H1 (cell line): ENCODE measurements around the gene THAP2. TPM values are rescaled to one million over a fixed set of nuclear protein-coding genes. Genes with fewer than 3 reads are reported as not detected.

Source experiments
- CTCF ChIA-PET: fragments of 300-600 bp; sonication (Branson Sonifier 250); formaldehyde crosslinking; loops from one replicate; lab custom pipeline; 2021; ENCODE audit not compliant: partially characterized antibody; lab: Charles Lee
- POLR2A ChIA-PET: fragments of 300-600 bp; sonication (Branson Sonifier 250); formaldehyde crosslinking; loops from one replicate; lab custom pipeline; 2021; ENCODE audit warnings: inconsistent platforms; ENCODE audit not compliant: partially characterized antibody; lab: Charles Lee
- DNase-seq, 2 experiments: peaks; one replicate each; pipeline versions ENCODE4 v3.0.0 to v3.0.0-alpha.2; 2010 to 2022; ENCODE audit warnings: low spot score in 2 of 2, low read depth in 1 of 2, mixed read lengths in 1 of 2
- FAIRE-seq: peaks from 2 replicates; lab custom pipeline; 2011; peaks lifted over from hg19 to GRCh38; lab: Jason Lieb, UNC
- H2AFZ ChIP-seq: 2 replicates; pipeline ENCODE4 v1.8.1; 2012; ENCODE audit warnings: low read length, inconsistent platforms
- H2AK5ac ChIP-seq: 2 replicates; pipeline ENCODE4 v1.6.1; 2013; ENCODE audit warnings: low read depth, low read length
- H2BK120ac ChIP-seq: replicated peaks from 2 replicates; pipeline ENCODE3; 2013; ENCODE audit warnings: low read depth, low read length, inconsistent platforms
- H2BK12ac ChIP-seq: 2 replicates; pipeline ENCODE4 v1.6.1; 2013; ENCODE audit warnings: low read depth, low read length
- H2BK15ac ChIP-seq: 2 replicates; pipeline ENCODE4 v1.6.1; 2013; ENCODE audit warnings: low read length
- H2BK20ac ChIP-seq: 2 replicates; pipeline ENCODE4 v1.6.1; 2013; ENCODE audit warnings: low read length
- H2BK5ac ChIP-seq: 2 replicates; pipeline ENCODE4 v1.6.1; 2013; ENCODE audit warnings: low read depth, low read length
- H3K14ac ChIP-seq: 2 replicates; pipeline ENCODE4 v1.6.1; 2013; ENCODE audit warnings: inconsistent platforms; ENCODE audit not compliant: insufficient read length
- H3K18ac ChIP-seq: 2 replicates; pipeline ENCODE4 v1.6.1; 2013; ENCODE audit warnings: low read length; ENCODE audit errors: extremely low read depth
- H3K23ac ChIP-seq: 2 replicates; pipeline ENCODE4 v1.6.1; 2013; ENCODE audit warnings: inconsistent platforms; ENCODE audit not compliant: insufficient read length
- H3K23me2 ChIP-seq: 2 replicates; pipeline ENCODE4 v1.6.1; 2013; ENCODE audit warnings: low read depth, low read length
- H3K27ac ChIP-seq: 2 replicates; pipeline ENCODE4 v1.6.1; 2011; ENCODE audit warnings: low read depth, low read length, inconsistent platforms
- H3K27me3 ChIP-seq, 4 experiments: replicated peaks in 1 of 4; 1 replicate in 1 of 4; 2 replicates in 3 of 4; pipeline versions ENCODE4 v1.6.1 to v1.8.1; 2011 to 2013; ENCODE audit warnings: low read length in 3 of 4, mild to moderate bottlenecking in 3 of 4, inconsistent platforms in 2 of 4, mixed read lengths in 2 of 4, moderate library complexity in 1 of 4; ENCODE audit not compliant: control insufficient read depth in 3 of 4, insufficient read depth in 3 of 4; ENCODE audit errors: extremely low read depth in 1 of 4
- H3K36me3 ChIP-seq, 4 experiments: 2 replicates each; pipeline versions ENCODE4 v1.6.1 to v1.8.1; 2011 to 2013; ENCODE audit warnings: mild to moderate bottlenecking in 4 of 4, low read length in 3 of 4, moderate library complexity in 2 of 4, control low read depth in 1 of 4, inconsistent platforms in 1 of 4; ENCODE audit not compliant: insufficient read depth in 4 of 4, control insufficient read depth in 2 of 4
- H3K4ac ChIP-seq: replicated peaks from 2 replicates; pipeline ENCODE3; 2013; ENCODE audit warnings: low read length, low read depth, mixed read lengths, inconsistent platforms; ENCODE audit not compliant: insufficient read length
- H3K4me1 ChIP-seq, 4 experiments: replicated peaks in 1 of 4; 1 replicate in 1 of 4; 2 replicates in 3 of 4; pipeline versions ENCODE4 v1.6.1 to v1.8.1; 2011 to 2013; ENCODE audit warnings: low read length in 3 of 4, inconsistent platforms in 2 of 4, mixed read lengths in 1 of 4; ENCODE audit not compliant: insufficient read depth in 4 of 4, control insufficient read depth in 3 of 4
- H3K4me2 ChIP-seq, 2 experiments: 2 replicates each; pipeline versions ENCODE4 v1.6.1 to v1.8.1; 2011 to 2013; ENCODE audit warnings: low read depth in 2 of 2, low read length in 2 of 2, control low read depth in 1 of 2, inconsistent platforms in 1 of 2, mild to moderate bottlenecking in 1 of 2; ENCODE audit not compliant: insufficient read depth in 1 of 2
- H3K4me3 ChIP-seq, 4 experiments: fragments of 200-600, 300-600 bp in 1 of 4; sonication (generic), shearing (Covaris generic), sonication (Bioruptor Twin) in 1 of 4; 2 replicates each; pipeline versions ENCODE4 v1.5.1 to v1.8.1; 2011 to 2016; ENCODE audit warnings: low read length in 4 of 4, low read depth in 3 of 4, control low read depth in 2 of 4, inconsistent platforms in 2 of 4, mild to moderate bottlenecking in 2 of 4, mixed read lengths in 1 of 4, moderate library complexity in 1 of 4; ENCODE audit not compliant: insufficient read depth in 2 of 4; ENCODE audit errors: extremely low read depth in 1 of 4
- H3K56ac ChIP-seq: replicated peaks from 2 replicates; pipeline ENCODE3; 2013; ENCODE audit warnings: low read depth, mild to moderate bottlenecking, mixed read lengths, low read length, inconsistent platforms; ENCODE audit not compliant: insufficient read length
- H3K79me1 ChIP-seq: 2 replicates; pipeline ENCODE4 v1.6.1; 2013; ENCODE audit warnings: low read depth, low read length, control low read depth
- H3K79me2 ChIP-seq, 2 experiments: 2 replicates each; pipeline versions ENCODE4 v1.6.1 to v1.8.1; 2012 to 2013; ENCODE audit warnings: low read length in 2 of 2, mild to moderate bottlenecking in 2 of 2, inconsistent platforms in 1 of 2; ENCODE audit not compliant: insufficient read depth in 2 of 2, control insufficient read depth in 1 of 2
- H3K9ac ChIP-seq, 4 experiments: replicated peaks in 1 of 4; 1 replicate in 1 of 4; 2 replicates in 3 of 4; pipeline versions ENCODE4 v1.6.1 to v1.8.1; 2011 to 2013; ENCODE audit warnings: low read depth in 3 of 4, low read length in 3 of 4, control low read depth in 2 of 4, mild to moderate bottlenecking in 2 of 4, moderate library complexity in 2 of 4, inconsistent platforms in 1 of 4; ENCODE audit errors: extremely low read depth in 1 of 4
- H3K9me3 ChIP-seq, 2 experiments: 2 replicates each; pipeline versions ENCODE4 v1.6.1 to v1.8.1; 2012 to 2013; ENCODE audit warnings: mild to moderate bottlenecking in 2 of 2, moderate library complexity in 2 of 2, control low read depth in 1 of 2, inconsistent platforms in 1 of 2, low read depth in 1 of 2, low read length in 1 of 2, mixed read lengths in 1 of 2; ENCODE audit not compliant: insufficient read depth in 2 of 2
- H4K20me1 ChIP-seq, 2 experiments: replicated peaks in 1 of 2; 2 replicates each; pipeline versions ENCODE3 to v1.8.1; 2011 to 2013; ENCODE audit warnings: inconsistent platforms in 2 of 2, low read length in 2 of 2, mild to moderate bottlenecking in 1 of 2; ENCODE audit not compliant: insufficient read depth in 2 of 2, control insufficient read depth in 1 of 2
- H4K5ac ChIP-seq: 2 replicates; pipeline ENCODE4 v1.6.1; 2013; ENCODE audit warnings: low read length, low read depth, mixed read lengths, inconsistent platforms; ENCODE audit not compliant: insufficient read length
- H4K8ac ChIP-seq: 2 replicates; pipeline ENCODE4 v1.8.0; 2013; ENCODE audit warnings: mild to moderate bottlenecking, moderate library complexity, low read length, inconsistent platforms; ENCODE audit not compliant: insufficient read depth; ENCODE audit errors: extremely low read depth
- H4K91ac ChIP-seq: replicated peaks from 2 replicates; pipeline ENCODE3; 2013; ENCODE audit warnings: low read length, mixed read lengths, inconsistent platforms; ENCODE audit not compliant: insufficient read length
- FOSL1 ChIP-seq: IDR thresholded peaks from 2 replicates; pipeline ENCODE4 v1.6.1; 2011; ENCODE audit warnings: mild to moderate bottlenecking, low read depth, low read length, moderate library complexity; ENCODE audit not compliant: insufficient read depth
- WGBS, 2 experiments: shearing (Covaris generic) in 1 of 2; methylation state at CpG; one replicate each; pipeline versions ENCODE4 v1.1.6 to v1.1.7; 2013 to 2015; ENCODE audit warnings: low lambda C conversion rate in 2 of 2, mixed read lengths in 2 of 2, inconsistent platforms in 1 of 2, low coverage in 1 of 2, missing lambda C conversion rate in 1 of 2; ENCODE audit not compliant: insufficient replicate concordance in 2 of 2, insufficient coverage in 1 of 2, insufficient read length in 1 of 2; ENCODE audit errors: extremely low coverage in 1 of 2, missing lambda C conversion rate in 1 of 2; 5-methylcytosine and 5-hydroxymethylcytosine counted together
- polyA plus RNA-seq, 7 experiments: library from polyadenylated mRNA; depleted of rRNA in 3 of 7; stranded (reverse) in 5 of 7; unstranded in 2 of 7; fragments of >200 nt in 5 of 7; fragments of 200-250 nt in 2 of 7; gene quantifications; 1 replicate in 5 of 7; 2 replicates in 1 of 7; 4 replicates in 1 of 7; pipeline versions ENCODE4 v1.2.1 to v1.2.3, GENCODE V29; 2011 to 2013; ENCODE audit warnings: missing spikeins in 2 of 7, mixed read lengths in 2 of 7
- total RNA-seq: library from RNA; stranded (reverse); fragmentation: NEBNext Ultra II Directional; extraction: Animal tissue kit (Norgen Biotek cat#: 25700); gene quantifications from 2 replicates; pipeline ENCODE4 v1.2.1, GENCODE V29; 2021
- TF ChIP-seq, protein P1 (sequence below): IDR thresholded peaks from 2 replicates; pipeline ENCODE4 v1.6.1; 2012; ENCODE audit warnings: inconsistent platforms

Gene THAP2
- total and polyA plus RNA-seq, 2 of the 8 experiments (the other 6 are each of a cell fraction or from before 2014, with no cell fraction given): 1.8 to 5.3 TPM

DNA sequence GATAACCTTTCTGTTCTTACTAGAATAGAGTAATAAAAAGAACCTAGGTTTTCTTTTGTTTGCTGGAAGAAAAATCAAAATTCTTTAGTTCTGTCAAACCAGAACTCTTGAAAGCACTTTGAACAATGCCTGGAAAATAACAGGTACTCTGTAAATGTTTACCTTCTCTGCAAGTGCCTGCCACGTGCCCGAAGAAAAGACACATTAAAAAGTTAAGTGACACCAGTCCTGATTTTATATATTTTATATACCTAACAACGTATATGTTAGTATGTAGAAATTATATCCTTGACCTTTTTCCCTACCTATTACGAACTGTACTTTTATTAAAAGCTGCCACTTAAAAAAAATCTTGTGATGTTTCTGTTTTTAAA is 976 bp downstream of the THAP2 start:
- Histone ChIP-seq H2BK5ac (no peak overlapping the region), H3K56ac (no peak overlapping the region), H2BK15ac (no peak overlapping the region), H4K20me1 (peaks cover 4 to 7% of the 10 kb centered on the region in 2 experiments), H2BK12ac (no peak overlapping the region), H3K4ac (no peak overlapping the region), H3K14ac (no peak overlapping the region), H4K91ac (no peak overlapping the region), H3K9ac (peak overlapping the region in 3 of 4 experiments; percentile 93 to 99 (median 99); a peak in 4 of 7 replicates), H3K27me3 (no peaks in the 10 kb centered on the region), H2BK20ac (no peak overlapping the region), H3K79me2 (peaks cover 0 to 50% of the 10 kb centered on the region in 2 experiments; a peak in 3 of 4 replicates), H3K27ac (no peak overlapping the region; the same call in 1 of the 2 replicates), H4K8ac (no peak overlapping the region), H3K23me2 (peaks cover 6% of the 10 kb centered on the region; the same call in 1 of the 2 replicates), H3K4me3 (peak overlapping the region; percentile 84 to 98 (median 94)), H3K79me1 (no peaks in the 10 kb centered on the region), H3K4me1 (no peaks in the 10 kb centered on the region; a peak in 1 of 7 replicates), H3K23ac (no peak overlapping the region), H2AFZ (no peak overlapping the region), H4K5ac (no peak overlapping the region), H3K4me2 (peak overlapping the region; percentile 51 to 65), H3K9me3 (no peaks in the 10 kb centered on the region), H2BK120ac (no peak overlapping the region), H3K36me3 (peaks cover 0 to 3% (median 0%) of the 10 kb centered on the region in 4 experiments; a peak in 1 of 8 replicates), H3K18ac (no peak overlapping the region), H2AK5ac (no peak overlapping the region)
- FAIRE-seq (no peak), DNase-seq (no peak)
- no peak for TF ChIP-seq FOSL1
- TF ChIP-seq, protein P1, sequence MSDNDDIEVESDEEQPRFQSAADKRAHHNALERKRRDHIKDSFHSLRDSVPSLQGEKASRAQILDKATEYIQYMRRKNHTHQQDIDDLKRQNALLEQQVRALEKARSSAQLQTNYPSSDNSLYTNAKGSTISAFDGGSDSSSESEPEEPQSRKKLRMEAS: peak; percentile 16; the same call in 1 of the 2 replicates
- CTCF ChIA-PET: interaction anchor here (3.4 to 3.7 kb wide), 2 partner anchors 20 to 82 kb away, joined by 20 to 21 read pairs; partner anchors contain the start of gene TMEM19
- POLR2A ChIA-PET: interaction anchor here (1.5 to 4.5 kb wide), 5 partner anchors 8 to 90 kb away, joined by 4 to 81 read pairs (median 5); partner anchors contain the start of genes RAB21 and TMEM19
- 36% methylated on average over 4 of the region's 4 CpGs; no CpG with 5 or more reads in 1 of the 2 experiments for WGBS, 2 experiments
